ENCODE measurements around the gene ISYNA1. TPM values are rescaled to one million over a fixed set of nuclear protein-coding genes. Genes with fewer than 3 reads are reported as not detected.
A peak's percentile ranks its signal among the peaks of the same experiment; 100 is the strongest.

Gene ISYNA1
- total RNA-seq = 30.6 TPM
- long read RNA-seq, transcript ISYNA1-201 (11 exons, 2,420 nt) = major isoform, 29 of 56 reads
- long read RNA-seq, partial matches to known transcripts = 15 of 56 reads
- long read RNA-seq, other reads (novel, unspliced or antisense) = 9 of 56 reads

DNA sequence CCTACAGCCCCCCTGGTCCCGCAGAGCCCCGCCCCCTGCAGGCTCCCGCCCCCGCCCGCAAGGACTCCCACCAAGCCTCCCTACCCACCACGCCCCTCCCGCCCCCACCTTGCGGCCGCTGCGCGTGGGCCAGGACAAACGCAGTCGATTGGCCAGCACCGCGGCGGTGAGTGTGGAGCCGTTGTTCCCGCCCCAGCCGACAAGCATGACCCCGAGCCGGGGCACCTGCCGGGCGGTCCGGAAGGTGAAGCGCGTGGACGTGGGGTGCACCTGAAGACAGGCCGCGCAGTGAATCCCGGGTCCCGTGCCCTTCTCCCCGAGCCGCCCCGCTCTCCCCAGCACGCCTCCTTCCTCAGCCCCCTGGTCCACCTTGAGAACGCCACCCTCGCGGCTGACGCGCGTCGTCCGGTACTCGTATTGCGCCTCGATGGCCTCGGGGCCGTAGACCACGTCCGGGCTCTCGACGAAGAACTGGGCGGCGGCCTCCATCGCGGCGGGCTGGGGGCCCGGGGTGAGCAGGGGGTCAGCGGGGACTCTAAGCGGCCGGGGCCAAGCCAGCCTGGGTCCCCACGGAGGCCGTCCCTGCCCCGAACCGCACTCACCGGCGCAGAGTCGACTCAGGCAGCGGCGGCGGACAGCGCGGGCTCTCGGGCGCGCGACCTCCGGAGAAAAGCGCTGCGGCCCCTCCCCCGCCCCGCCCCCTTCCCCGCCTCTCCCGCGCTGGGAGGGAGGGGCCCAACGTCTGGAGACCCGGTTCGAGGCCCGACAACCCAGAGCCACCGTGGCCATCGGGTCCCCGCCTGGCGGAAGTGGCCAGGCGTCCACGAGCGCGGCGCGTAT, at the start of gene ISYNA1:
Gene ISYNA1 (minus strand): TSS at position 643 of the 840 bp plus-strand sequence. CDS start 154 bp downstream, at position 489.
- Histone ChIP-seq H3K36me3 (peaks cover 13% of the 10 kb centered on the region), H3K4me1 (peaks cover 44% of the 10 kb centered on the region), H3K27ac (peak within 1 kb of the TSS; percentile 65), H3K4me3 (peak within 1 kb of the TSS; percentile 64), H3K27me3 (ENCODE audit: low read depth) (no peaks in the 10 kb centered on the region), H3K9me3 (no peaks in the 10 kb centered on the region)
- TF ChIP-seq, protein P1, sequence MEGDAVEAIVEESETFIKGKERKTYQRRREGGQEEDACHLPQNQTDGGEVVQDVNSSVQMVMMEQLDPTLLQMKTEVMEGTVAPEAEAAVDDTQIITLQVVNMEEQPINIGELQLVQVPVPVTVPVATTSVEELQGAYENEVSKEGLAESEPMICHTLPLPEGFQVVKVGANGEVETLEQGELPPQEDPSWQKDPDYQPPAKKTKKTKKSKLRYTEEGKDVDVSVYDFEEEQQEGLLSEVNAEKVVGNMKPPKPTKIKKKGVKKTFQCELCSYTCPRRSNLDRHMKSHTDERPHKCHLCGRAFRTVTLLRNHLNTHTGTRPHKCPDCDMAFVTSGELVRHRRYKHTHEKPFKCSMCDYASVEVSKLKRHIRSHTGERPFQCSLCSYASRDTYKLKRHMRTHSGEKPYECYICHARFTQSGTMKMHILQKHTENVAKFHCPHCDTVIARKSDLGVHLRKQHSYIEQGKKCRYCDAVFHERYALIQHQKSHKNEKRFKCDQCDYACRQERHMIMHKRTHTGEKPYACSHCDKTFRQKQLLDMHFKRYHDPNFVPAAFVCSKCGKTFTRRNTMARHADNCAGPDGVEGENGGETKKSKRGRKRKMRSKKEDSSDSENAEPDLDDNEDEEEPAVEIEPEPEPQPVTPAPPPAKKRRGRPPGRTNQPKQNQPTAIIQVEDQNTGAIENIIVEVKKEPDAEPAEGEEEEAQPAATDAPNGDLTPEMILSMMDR (IDR thresholded peaks at IDR 0.05) = no peak
- intact Hi-C loops (cut with DNase I) = no loop called here
- ATAC-seq (peak; percentile 44 to 47), DNase-seq (peak; percentile 72)

DNA sequence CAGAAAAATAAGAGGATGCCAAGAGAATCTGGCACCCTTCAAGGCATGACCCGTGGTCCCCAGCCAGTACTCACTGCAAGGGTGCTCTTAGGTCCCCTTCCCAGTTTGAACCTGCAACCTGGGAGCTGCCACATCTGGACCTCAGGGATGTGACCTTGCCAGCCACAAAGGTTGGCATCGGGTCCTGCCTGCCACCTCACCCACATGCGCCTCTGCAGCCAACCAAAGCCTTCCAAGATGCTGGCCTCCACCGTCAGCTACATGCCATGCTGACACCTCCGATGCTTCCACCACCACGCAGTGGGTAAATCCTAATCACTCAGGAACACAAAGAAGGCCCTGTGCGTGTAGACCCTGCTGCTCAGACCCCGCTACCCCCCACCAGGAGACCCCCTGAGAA, 48.8 kb upstream of the ISYNA1 start:
- peak overlapping the region; percentile 71 for H3K27ac ChIP-seq

DNA sequence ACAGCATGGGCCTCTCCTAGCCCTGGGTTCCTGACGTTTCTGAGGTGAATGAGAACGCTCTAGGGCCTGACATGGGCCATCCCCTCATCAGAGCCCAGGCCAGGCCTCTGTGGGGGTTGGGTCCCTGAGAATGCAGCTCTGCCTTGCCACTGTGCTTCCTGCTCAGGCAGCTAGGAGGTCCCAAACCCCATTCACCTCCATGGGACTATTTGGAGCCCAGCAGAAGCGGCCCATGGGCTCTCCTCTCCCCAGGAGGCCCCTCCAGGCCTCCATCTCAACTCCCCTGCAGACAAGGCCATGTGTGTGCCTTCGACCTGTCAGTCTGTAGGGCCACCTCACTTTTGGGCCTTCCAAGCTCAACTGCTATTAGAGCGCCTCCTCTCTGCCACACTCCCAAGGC, 47.1 kb upstream of the ISYNA1 start:
- no peak for DNase-seq
- no peak for ATAC-seq
- H3K9me3 ChIP-seq = no peaks in the 10 kb centered on the region
- H3K36me3 ChIP-seq = no peaks in the 10 kb centered on the region
- intact Hi-C loops (cut with DNase I) = no loop called here
- peak overlapping the region; percentile 71 for H3K27ac ChIP-seq
- H3K27me3 ChIP-seq (ENCODE audit: low read depth) = no peaks in the 10 kb centered on the region
- no peak overlapping the region for H3K4me3 ChIP-seq
- H3K4me1 ChIP-seq = peaks cover 83% of the 10 kb centered on the region
- TF ChIP-seq, protein P1 (IDR thresholded peaks at IDR 0.05) = no peak

More for the DNA sequence above, 48.8 kb upstream of the ISYNA1 start:
- H3K27me3 ChIP-seq (ENCODE audit: low read depth) = no peaks in the 10 kb centered on the region
- no peak for DNase-seq
- H3K4me1 ChIP-seq = peaks cover 71% of the 10 kb centered on the region
- H3K9me3 ChIP-seq = no peaks in the 10 kb centered on the region
- TF ChIP-seq, protein P1 (IDR thresholded peaks at IDR 0.05) = no peak
- intact Hi-C loops (cut with DNase I) = no loop called here
- no peak overlapping the region for H3K4me3 ChIP-seq
- no peaks in the 10 kb centered on the region for H3K36me3 ChIP-seq
- ATAC-seq = no peak

DNA sequence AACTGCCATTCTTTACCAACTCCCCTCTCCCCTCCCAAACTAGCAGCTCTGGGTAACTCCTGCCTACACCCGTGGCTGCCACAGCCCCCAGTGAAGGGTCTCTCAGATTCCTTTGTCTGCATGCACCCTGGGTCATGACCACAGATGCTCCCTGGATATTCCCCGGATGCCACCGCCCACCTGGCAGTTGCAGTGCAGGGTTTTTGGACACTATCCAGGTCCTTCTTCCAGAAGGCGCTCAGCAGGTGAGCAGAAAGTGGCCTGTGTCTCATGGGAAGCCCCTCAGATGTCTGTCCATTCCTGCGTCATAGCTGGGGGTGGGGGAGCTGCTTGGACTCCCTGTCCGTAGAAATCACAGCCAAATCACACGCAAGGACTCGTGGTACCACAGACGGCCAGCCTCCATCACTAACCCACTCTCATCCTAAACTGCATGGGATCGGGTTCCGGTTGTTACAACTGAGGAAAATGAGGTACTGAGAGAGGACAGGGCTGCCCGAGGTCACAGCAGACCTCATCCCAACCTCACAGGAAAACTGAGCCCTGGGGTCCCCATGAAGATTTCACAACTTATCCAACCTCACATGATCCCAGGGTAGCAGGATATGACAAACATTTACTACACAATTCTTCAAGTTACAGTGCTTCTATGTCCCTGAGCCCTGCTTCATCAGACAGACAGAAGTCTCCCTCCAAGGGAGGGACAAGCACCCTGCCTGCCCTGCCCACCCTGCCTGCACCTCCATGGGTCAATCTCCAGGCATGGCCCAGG, 45.4 kb upstream of the ISYNA1 start:
- Histone ChIP-seq H3K4me1 (peaks cover 85% of the 10 kb centered on the region), H3K27ac (no peak overlapping the region)
- intact Hi-C loops (cut with DNase I) = no loop called here

More for the DNA sequence above, 45.4 kb upstream of the ISYNA1 start:
- DNase-seq = no peak
- no peaks in the 10 kb centered on the region for H3K36me3 ChIP-seq
- TF ChIP-seq, protein P1 (IDR thresholded peaks at IDR 0.05) = no peak
- no peaks in the 10 kb centered on the region for H3K9me3 ChIP-seq
- no peak for ATAC-seq
- no peak overlapping the region for H3K4me3 ChIP-seq
- no peaks in the 10 kb centered on the region for H3K27me3 ChIP-seq (ENCODE audit: low read depth)

Data from lower lobe of right lung (tissue), 2 donors.